ENCODE results near the gene MARCHF2.
A peak's percentile ranks its signal among the peaks of the same experiment; 100 is the strongest.

Gene MARCHF2

GRCh38 chr19:8468124-8468523 is 55.0 kb downstream of the MARCHF2 start:
- no peak for DNase-seq (ENCODE audit: low read depth)

GRCh38 chr19:8468761-8469373 is 55.8 kb downstream of the MARCHF2 start:
- peak; percentile 17 for DNase-seq (ENCODE audit: low read depth)
- no peak overlapping the region for H3K4me3 ChIP-seq (ENCODE audit: low read depth, low read length)

More at GRCh38 chr19:8468124-8468523, 55.0 kb downstream of the MARCHF2 start:
- no peak overlapping the region for H3K4me3 ChIP-seq (ENCODE audit: low read depth, low read length)

DNA sequence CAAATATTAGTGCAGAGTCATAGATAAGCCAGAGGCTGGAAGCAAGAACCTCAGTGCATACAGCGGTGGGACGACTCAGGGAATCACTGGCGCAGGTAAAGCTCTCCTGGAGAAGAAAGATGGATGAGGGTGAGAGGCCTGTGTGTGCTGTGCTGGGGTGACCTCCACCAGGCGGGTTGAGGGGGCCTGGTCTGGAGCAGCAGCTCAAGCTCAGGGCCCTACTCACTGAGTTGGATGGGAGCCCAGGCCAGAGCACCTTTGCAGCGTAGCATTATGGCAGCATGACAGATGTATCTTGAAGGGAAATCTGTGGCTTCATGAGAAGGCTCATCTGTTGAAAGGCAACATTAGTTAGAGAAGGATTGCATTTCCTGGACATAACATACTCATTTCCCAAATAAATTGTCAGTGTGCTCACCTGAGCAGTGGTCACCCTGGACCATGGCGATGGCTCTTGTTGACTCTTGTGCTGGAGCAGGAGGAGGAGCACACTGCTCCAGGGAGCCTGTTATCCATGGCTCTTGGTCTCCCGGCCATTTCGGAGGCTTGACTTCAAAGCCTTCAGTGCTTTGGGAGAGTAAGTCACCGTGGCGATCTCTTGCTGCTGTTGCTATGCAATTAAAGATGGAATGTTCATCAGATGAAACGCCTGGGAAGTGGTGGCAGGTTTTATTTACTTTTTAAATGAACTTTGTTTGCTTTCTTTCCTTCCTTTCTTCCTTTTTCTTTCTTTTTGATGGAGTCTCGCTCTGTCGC is 56.7 kb downstream of the MARCHF2 start:
- no peak overlapping the region for H3K4me3 ChIP-seq (ENCODE audit: low read depth, low read length)
- DNase-seq (ENCODE audit: low read depth), result no peak

DNA sequence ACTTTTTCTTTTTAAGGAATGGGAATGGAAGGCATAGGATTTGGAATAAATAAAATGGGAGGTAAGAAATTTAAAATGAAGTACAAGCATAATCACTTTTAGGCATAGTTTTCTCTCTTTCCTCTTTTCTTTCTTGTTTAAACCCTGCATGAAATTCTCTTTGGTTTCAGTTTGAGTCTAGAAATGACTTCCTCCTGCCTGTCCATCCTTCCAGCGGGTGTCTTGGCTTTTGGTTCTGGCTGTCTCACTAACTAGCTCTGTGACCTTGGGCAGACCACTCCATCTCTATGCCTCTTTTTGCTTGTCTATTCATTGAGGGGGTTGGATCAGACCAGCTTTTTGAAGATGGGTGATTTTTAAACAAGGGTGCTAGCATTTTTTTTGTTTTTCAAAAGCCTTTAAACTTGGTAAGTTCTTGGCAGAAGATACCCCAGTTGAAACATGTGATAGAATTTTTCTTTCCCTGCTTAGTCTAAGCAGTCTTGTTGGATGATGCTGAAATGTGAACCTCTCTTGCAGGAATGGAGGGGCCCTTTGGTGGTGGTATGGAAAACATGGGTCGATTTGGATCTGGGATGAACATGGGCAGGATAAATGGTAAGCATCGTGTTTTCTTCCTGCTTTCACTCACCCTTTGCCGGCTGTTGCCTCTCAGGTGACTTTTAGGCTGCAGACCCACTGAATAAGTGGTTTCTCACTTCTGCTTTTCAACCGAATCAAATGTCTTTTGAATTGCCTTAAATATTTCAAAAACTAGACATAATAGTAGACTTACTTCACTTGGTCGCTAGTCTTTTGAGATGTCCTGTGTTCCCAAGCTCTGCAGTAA is 60.8 kb downstream of the MARCHF2 start:
- no peak overlapping the region for H3K4me3 ChIP-seq (ENCODE audit: low read depth, low read length)
- DNase-seq (ENCODE audit: low read depth), result no peak

- no peak for DNase-seq (ENCODE audit: low read depth)
- H3K4me3 ChIP-seq (ENCODE audit: low read depth, low read length), result no peak overlapping the region
Observed at GRCh38 chr19:8475005-8475404, 61.9 kb downstream of the MARCHF2 start.

DNA sequence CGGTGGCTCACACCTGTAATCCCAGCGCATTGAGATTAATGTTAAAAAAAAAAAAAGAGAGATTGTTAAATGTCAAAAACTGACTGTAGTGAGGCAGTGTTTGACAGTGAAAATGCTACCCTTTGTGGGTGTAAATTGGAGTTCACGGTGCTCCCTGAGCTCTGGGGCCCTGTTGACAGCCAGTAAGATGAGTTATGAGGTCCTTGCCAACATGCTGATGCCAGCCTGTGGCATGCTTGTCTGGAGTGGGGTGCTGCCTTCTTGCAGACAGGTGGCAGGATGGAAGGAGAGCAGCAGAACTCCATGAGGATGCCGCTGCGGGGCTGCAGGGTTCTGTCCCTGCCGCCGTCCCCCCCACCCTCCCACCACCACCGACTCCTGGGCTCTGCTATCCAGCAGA is 63.4 kb downstream of the MARCHF2 start:
- H3K4me3 ChIP-seq (ENCODE audit: low read depth, low read length), result no peak overlapping the region
- no peak for DNase-seq (ENCODE audit: low read depth)

DNA sequence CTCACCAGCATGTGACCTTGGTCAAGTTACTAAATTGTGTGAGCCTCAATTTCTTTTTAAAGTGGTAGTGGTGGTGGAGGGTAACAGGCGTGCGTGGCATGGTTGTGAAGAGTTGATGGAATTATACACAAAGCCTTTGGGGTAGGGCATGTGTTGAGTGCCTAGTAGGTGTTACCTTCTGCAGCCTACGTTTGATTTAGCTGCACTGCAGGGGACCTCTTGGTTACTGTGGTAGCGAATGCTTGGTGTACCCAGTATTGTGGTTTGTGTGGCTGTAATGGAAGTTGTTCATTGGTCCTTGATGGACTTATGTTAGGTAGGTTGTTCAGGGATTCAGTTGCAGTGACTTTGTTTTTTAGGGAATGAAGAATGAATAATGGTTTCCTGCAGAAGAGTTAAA is 64.8 kb downstream of the MARCHF2 start:
- no peak overlapping the region for H3K4me3 ChIP-seq (ENCODE audit: low read depth, low read length)
- no peak for DNase-seq (ENCODE audit: low read depth)

GRCh38 chr19:8478598-8478997 is 65.5 kb downstream of the MARCHF2 start:
- no peak overlapping the region for H3K4me3 ChIP-seq (ENCODE audit: low read depth, low read length)
- no peak for DNase-seq (ENCODE audit: low read depth)

DNA sequence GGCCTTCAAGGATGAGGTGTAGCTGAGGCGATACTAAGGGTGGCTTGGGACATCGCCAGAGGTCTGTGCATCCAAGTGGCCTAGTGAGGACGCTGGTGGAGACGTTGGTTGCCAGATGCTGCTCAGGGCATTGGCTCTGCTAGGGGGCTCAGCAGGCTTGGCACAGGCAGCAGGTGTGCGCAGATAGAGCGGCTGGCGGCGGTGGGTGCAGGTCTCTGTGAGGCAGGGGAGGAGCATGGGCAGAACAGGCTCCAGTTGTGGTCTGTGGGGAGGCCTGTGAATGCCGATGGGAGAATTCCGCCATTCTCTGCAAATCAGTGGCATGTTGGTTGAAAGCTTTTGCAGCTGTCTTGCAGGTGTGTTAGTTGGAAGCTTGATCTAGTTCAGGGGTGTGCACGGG is 68.1 kb downstream of the MARCHF2 start:
- no peak for DNase-seq (ENCODE audit: low read depth)
- H3K4me3 ChIP-seq (ENCODE audit: low read depth, low read length), result no peak overlapping the region

- no peak for DNase-seq (ENCODE audit: low read depth)
- H3K4me3 ChIP-seq (ENCODE audit: low read depth, low read length), result no peak overlapping the region
Observed at GRCh38 chr19:8481616-8482015, 68.5 kb downstream of the MARCHF2 start.

DNA sequence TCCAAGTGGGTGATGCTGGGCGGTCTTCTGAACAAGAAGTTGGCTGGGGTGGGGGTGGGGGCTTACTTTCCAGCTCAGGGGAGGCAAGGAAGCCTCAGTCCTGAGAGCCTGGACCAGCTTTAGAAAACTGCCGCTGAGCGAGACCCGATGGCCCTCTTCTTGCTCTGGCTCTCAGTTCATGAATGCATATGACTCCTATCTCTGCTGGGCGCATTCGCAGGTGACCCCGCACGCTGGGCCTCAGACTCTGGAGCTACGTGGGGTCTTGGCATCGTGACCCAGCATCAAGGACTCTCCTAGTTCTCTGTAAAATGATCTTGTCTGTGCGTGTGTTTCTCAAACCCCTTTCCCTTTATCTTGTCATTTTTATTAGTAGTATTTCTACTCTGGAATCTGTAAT is 69.6 kb downstream of the MARCHF2 start:
- H3K4me3 ChIP-seq (ENCODE audit: low read depth, low read length), result no peak overlapping the region
- DNase-seq (ENCODE audit: low read depth), result no peak

DNA sequence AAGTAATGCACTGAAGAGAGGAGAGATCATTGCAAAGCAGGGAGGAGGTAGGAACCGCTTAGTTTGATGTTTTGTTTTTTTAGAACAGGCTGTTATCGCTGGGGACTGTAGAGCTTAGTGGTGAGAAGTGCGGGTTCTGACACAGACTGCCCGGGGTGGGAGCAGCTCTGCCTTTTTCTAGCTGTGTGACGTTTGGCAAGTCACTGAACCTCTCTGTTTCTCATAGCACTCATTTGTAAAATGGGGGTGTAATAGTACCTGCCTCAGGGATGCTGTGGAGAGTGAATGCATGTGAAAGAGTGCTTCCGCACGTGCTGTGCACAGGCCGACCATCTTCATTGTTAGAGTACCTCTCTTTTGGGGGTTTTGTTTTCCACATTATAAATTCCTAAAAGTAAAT is 70.1 kb downstream of the MARCHF2 start:
- H3K4me3 ChIP-seq (ENCODE audit: low read depth, low read length), result no peak overlapping the region
- DNase-seq (ENCODE audit: low read depth), result no peak

GRCh38 chr19:8484331-8484894 is 71.3 kb downstream of the MARCHF2 start:
- DNase-seq (ENCODE audit: low read depth), result no peak
- H3K4me3 ChIP-seq (ENCODE audit: low read depth, low read length), result no peak overlapping the region

DNA sequence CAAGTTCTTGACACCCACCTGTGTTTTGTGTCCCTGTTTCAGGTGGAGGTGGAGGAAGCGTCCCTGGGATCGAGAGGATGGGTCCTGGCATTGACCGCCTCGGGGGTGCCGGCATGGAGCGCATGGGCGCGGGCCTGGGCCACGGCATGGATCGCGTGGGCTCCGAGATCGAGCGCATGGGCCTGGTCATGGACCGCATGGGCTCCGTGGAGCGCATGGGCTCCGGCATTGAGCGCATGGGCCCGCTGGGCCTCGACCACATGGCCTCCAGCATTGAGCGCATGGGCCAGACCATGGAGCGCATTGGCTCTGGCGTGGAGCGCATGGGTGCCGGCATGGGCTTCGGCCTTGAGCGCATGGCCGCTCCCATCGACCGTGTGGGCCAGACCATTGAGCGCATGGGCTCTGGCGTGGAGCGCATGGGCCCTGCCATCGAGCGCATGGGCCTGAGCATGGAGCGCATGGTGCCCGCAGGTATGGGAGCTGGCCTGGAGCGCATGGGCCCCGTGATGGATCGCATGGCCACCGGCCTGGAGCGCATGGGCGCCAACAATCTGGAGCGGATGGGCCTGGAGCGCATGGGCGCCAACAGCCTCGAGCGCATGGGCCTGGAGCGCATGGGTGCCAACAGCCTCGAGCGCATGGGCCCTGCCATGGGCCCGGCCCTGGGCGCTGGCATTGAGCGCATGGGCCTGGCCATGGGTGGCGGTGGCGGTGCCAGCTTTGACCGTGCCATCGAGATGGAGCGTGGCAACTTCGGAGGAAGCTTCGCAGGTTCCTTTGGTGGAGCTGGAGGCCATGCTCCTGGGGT is 72.7 kb downstream of the MARCHF2 start:
- no peak for DNase-seq (ENCODE audit: low read depth)
- H3K4me3 ChIP-seq (ENCODE audit: low read depth, low read length), result no peak overlapping the region

DNA sequence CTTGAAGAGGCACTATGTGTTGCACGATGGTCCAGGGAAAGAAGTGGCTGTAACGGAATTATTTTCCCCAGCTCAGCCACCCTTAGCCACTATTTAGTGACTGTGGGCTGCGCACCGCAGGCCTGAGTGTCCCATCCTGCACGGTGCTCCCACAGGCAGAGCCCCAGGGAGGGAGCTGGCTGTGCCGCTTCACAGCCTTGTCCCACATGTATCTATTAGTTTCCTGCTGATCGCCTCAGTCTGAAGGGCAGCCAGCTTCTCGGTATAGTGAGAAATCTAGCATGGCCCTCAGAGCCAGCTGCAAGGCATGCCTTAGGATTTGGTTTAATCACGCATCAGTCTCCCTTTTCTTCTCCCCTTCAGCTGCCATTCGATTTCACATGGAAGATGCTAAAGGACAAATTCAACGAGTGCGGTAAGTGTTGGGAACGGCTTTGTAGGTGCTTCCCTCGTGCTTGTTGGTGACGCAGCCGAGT is 73.6 kb downstream of the MARCHF2 start:
- H3K4me3 ChIP-seq (ENCODE audit: low read depth, low read length), result no peak overlapping the region
- DNase-seq (ENCODE audit: low read depth), result no peak

GRCh38 chr19:8487137-8487851 is 74.2 kb downstream of the MARCHF2 start:
- no peak overlapping the region for H3K4me3 ChIP-seq (ENCODE audit: low read depth, low read length)
- DNase-seq (ENCODE audit: low read depth), result no peak

GRCh38 chr19:8488365-8488764 is 75.3 kb downstream of the MARCHF2 start:
- H3K4me3 ChIP-seq (ENCODE audit: low read depth, low read length), result no peak overlapping the region
- no peak for DNase-seq (ENCODE audit: low read depth)

Measured in skeletal muscle cell (primary cell).